K562 treated with DMSO at 1 percent for 12 hours (cell line): ENCODE measurements around the gene LAMP1. TPM values are rescaled to one million over a fixed set of nuclear protein-coding genes. Genes with fewer than 3 reads are reported as not detected.

Source experiments
- total RNA-seq: library from RNA; unstranded; fragments of 300-600 nt; gene quantifications from 2 replicates; pipeline ENCODE4 v1.2.3, GENCODE V29; 2022; ENCODE audit not compliant: insufficient read depth

The LAMP1 gene, protein sequence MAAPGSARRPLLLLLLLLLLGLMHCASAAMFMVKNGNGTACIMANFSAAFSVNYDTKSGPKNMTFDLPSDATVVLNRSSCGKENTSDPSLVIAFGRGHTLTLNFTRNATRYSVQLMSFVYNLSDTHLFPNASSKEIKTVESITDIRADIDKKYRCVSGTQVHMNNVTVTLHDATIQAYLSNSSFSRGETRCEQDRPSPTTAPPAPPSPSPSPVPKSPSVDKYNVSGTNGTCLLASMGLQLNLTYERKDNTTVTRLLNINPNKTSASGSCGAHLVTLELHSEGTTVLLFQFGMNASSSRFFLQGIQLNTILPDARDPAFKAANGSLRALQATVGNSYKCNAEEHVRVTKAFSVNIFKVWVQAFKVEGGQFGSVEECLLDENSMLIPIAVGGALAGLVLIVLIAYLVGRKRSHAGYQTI
- total RNA-seq = 39.9 and 74.5 TPM in 2 replicates

DNA sequence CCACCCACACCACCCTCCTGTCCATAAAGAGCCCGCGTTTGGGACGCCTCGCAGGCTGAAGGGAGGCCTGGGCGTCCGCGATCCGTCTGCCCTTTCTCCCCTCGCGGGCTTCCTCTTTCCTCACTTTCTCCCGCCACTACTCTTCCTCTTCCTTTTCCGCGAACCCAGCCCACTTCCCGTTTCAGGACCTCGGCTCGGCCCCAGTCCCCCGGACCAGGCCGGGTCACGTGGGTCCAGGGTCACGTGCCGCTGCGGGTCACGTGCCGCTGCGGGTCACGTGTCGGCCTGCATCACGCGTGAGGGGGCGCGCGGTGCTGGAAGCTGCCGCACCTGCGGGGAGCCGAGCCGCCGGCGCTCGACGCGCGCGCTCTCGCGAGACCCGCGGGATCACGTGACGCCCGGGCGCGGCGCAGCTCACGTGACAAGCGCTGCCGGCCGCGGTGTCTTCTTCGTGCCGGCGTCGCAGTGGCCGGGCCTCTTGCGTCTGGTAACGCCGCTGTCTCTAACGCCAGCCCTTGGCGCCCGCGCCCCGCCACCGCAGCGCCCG, at the start of gene LAMP1:
Gene LAMP1, plus strand, starts transcription at position 417 of the 547 bp plus-strand sequence. CDS start 196 bp downstream, outside the sequence.

Other genes with a start within 250 kb of the LAMP1 start
- not detected in 2 replicates for gene F7, start 191.4 kb upstream of the LAMP1 start, total RNA-seq
- gene F10, start 174.4 kb upstream of the LAMP1 start, total RNA-seq = not detected in 2 replicates
- 0.79 TPM in 1 of 2 replicates, not detected in the other for gene PROZ, start 138.6 kb upstream of the LAMP1 start, total RNA-seq
- 23.9 and 32.6 TPM in 2 replicates for gene PCID2, start 88.6 kb upstream of the LAMP1 start, total RNA-seq
- 17.1 and 46.8 TPM in 2 replicates for gene CUL4A, start 87.6 kb upstream of the LAMP1 start, total RNA-seq
- gene GRTP1, start 66.9 kb downstream of the LAMP1 start, total RNA-seq = 13.9 and 16.4 TPM in 2 replicates
- gene ADPRHL1, start 156.2 kb downstream of the LAMP1 start, total RNA-seq = 0.49 and 2.8 TPM in 2 replicates
- 5.6 and 17.3 TPM in 2 replicates for gene DCUN1D2, start 193.5 kb downstream of the LAMP1 start, total RNA-seq